HG03097 (cell line): ENCODE measurements around the gene STING1.
"Not testable (repeated sequence)": the region's sequence is repeated elsewhere in the genome, so short reads cannot be mapped to it uniquely, and the experiment has no call there.

Experiments used
- ATAC-seq: cut with Tn5 transposase; IDR thresholded peaks from one replicate; pipeline ENCODE4 v1.9.1; 2021; ENCODE audit not compliant: unreplicated experiment, low FRiP score

The STING1 gene

DNA sequence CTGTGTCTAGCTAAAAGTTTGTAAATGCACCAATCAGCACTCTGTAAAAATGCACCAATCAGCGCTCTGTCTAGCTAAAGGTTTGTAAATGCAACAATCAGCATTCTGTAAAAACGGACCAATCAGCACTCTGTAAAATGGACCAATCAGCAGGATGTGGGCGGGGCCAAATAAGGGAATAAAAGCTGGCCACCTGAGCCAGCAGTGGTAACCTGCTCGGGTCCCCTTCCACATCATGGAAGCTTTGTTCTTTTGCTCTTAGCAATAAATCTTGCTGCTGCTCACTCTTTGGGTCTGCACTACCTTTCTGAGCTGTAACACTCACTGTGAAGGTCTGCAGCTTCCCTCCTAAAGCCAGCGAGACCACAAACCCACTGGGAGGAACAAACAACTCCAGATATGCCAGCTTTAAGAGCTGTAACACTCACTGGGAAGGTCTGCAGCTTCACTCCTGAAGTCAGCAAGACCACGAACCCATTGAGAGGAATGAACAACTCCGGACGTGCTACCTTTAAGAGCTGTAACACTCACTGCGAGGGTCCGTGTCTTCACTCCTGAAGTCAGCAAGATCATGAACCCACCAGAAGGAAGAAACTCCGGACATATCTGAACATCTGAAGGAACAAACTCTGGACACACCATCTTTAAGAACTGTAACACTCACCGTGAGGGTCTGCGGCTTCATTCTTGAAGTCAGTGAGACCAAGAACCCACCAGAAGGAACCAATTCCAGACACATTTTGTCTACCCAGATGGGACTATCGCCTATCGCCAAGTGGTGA lies 20.7 kb upstream of the STING1 start:
- ATAC-seq: not testable (repeated sequence)

DNA sequence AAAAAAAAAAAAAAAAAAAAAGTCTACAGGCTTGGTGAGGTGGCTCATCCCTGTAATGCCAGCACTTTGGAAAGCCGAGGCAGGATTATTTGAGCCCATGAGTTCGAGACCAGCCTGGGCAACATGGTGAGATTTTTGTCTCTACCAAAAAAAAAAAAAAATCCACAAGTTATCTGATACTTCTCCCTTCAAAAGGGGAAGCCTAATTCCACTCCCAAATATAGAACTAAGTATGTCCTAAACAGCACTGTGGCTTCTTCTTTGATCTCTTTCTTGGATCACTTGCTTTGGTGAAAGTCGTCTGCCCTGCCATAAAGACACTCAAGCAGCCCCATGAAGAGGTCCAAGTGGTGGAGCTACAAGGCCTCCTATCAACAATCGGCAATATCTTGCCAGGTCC lies 18.8 kb upstream of the STING1 start:
- ATAC-seq: no peak

DNA sequence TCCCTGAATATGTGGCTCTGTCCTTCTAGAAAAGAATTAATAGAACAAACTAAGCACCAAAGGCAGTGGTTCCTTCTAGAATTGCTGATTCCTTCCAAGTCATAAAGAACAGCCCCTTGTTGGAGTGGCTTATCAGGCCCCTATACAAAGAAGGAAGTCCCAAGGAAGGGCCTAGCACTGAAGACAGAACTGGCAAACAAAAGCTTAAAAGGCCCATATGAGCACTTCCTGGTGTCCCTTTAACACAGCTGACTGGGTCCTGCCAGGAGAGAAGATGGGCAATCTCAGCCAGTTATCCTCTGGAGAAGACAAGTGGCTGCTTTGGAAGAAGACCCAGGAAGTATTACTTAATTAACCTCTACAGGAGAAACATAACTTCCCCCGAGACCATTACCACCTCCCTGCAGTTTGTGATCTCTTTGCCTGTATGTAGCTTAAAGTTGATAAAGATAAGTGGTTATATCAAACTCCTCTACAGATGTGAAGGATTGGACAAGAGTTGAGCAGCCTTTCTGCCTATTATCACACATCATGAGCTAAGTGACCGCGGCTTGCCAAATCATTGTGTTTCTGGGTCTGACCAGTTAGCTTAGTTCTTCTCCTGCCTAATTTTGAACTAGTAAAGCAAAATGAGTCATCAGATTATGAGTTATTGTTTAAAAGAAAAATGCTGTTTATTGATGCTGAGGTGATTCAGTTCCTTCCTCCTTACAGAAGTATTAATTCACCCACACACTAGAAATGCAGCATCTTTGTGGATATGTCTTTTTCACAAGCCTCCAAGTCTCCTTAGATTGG lies 13.3 kb upstream of the STING1 start:
- no peak for ATAC-seq

GRCh38 chr5:139494832-139495231 lies 12.3 kb upstream of the STING1 start:
- no peak for ATAC-seq

GRCh38 chr5:139494256-139494655 lies 11.7 kb upstream of the STING1 start:
- ATAC-seq: no peak

DNA sequence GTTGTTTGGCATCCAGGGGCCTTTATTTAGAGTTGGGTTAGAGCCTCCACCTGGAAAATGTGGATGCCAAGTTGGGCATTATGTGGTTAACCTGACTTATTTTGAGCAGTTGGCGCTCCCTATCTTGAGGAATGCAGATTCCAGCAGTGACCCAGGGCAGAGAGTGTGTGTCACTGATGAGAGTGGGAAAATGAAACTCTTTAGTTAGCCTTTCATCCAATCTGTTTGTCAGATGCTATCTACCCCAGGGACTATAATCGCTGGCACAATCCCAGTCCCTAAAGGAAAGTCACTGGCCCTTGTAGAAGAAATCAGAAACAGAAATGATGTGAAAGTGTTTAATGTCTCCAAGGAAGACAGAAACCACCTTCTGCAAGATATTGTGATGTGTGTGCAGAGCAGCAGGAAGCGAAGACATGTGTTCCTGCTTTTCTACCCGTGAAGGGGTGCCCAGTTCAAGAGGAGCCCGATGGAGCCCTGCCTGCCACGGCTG lies 10.2 kb upstream of the STING1 start:
- no peak for ATAC-seq

DNA sequence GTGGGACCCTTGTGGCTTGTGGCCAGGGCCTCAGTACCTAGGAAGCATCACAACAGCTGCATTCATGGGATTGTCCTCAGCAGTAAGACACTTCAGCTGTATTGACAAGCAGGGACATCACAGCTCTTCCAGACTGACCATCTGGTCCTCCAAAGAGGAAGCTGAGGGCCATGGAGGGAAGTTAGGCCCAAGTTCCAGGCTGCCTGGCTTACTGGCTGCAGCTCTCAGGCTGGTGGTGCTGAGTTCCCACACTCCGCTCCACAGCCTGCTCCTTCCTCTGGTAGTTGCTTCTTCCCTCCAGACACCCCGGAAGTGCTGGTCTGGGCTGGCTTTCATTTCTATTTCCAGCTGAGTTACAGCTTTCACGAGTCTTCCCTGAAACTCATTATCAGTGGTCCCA lies 5.7 kb upstream of the STING1 start:
- ATAC-seq: no peak

GRCh38 chr5:139486201-139486600 lies 3.6 kb upstream of the STING1 start:
- ATAC-seq: no peak

GRCh38 chr5:139482890-139483208 lies 291 bp upstream of the STING1 start:
- not testable (repeated sequence) for ATAC-seq

DNA sequence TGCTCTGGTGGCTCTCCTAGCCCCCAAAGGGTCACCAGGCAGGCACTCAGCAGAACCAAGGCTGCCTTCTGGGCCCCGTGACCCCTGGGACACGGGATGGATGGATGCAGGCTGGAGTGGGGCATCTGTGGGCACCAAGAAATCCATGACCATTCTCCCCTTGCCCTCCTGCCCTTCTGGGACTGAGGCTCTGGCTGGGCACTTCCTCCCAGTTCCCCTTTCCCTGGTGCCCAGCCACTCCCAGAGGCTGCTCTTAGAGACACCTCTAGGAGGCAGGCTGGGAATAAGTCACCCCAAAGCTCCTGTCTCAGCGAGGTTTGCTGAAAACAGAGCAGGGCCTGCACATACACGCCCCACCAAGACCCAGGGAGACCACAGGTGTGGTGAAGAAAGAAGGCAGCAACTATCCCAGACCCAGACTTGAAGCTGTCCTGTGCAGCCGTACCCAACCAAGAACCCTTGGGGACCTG lies 943 bp downstream of the STING1 start:
- ATAC-seq: no peak

GRCh38 chr5:139481122-139481533 lies 1.4 kb downstream of the STING1 start:
- ATAC-seq: no peak

- not testable (repeated sequence) for ATAC-seq
These were observed 2.8 kb downstream of the STING1 start for GRCh38 chr5:139479729-139480128.

- ATAC-seq: not testable (repeated sequence)
These were observed 3.7 kb downstream of the STING1 start for GRCh38 chr5:139478657-139479423.

DNA sequence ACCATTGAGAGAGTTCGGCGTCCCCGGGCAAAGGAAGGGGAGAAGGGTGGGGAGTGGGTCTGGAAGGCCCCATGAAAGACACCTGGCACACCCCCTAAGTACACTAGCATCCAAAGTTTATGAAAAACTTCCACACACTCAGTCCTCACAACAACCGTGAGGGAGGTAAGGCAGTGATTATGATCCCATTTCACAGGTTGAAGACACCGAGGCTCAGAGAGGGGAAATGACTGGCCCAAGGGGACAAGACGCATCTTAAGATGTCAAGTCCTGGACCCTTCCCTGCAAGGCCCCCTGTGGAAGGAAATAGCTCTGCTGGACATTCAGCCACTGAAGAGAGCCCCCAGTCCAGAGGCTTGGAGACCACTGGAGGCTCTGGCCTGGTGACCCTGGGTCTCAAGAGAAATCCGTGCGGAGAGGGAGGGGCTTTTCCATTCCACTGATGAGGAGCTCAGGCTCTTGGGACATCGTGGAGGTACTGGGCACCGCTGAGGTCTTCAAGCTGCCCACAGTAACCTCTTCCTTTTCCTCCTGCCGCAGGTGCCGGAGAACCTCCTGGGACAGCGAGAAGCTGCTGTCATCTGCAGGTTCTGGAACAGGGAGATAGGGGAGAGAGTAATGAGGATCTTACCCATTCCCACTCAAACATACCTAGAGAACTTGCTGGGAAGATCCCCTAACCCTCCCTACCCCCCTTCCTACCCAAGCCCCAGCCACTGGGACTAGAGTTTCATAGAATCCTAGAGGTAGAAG lies 6.5 kb downstream of the STING1 start:
- ATAC-seq: no peak

- ATAC-seq: no peak
These were observed 7.4 kb downstream of the STING1 start for GRCh38 chr5:139474890-139475791.

- no peak for ATAC-seq
These were observed 9.0 kb downstream of the STING1 start for GRCh38 chr5:139473565-139473964.

GRCh38 chr5:139473105-139473504 lies 9.5 kb downstream of the STING1 start:
- no peak for ATAC-seq

GRCh38 chr5:139472386-139473030 lies 10.1 kb downstream of the STING1 start:
- no peak for ATAC-seq

GRCh38 chr5:139470821-139471300 lies 11.7 kb downstream of the STING1 start, which contains the start of gene SMIM33:
Gene SMIM33, plus strand, starts transcription at chr5:139471004. Its CDS starts 118 bp downstream, at chr5:139471122.
- ATAC-seq: no peak
